ENCODE measurements around the gene PTGS2. TPM values are rescaled to one million over a fixed set of nuclear protein-coding genes. Genes with fewer than 3 reads are reported as not detected.

PTGS2 gene
- total and polyA plus RNA-seq, 9 of the 15 experiments (the other 6 are each of a cell fraction or from before 2014, with no cell fraction given), result 0.01 TPM; not detected in 8

GRCh38 chr1:186659890-186660341 is 20.3 kb downstream of the PTGS2 start (continued):
- TF ChIP-seq E4F1 (CRISPR knock-in tag; IDR thresholded peaks at IDR 0.05; ENCODE audit: borderline replicate concordance) (no peak), BACH1 (tag; IDR thresholded peaks at IDR 0.05) (no peak), ATF4 (CRISPR knock-in tag; IDR thresholded peaks at IDR 0.05) (no peak), MAZ (CRISPR knock-in tag; conservative IDR thresholded peaks at IDR 0.05 in 1 of 2, IDR thresholded peaks at IDR 0.05 in 1 of 2) (no peak), ETS1 (conservative IDR thresholded peaks at IDR 0.05; ENCODE audit: control insufficient read depth, low read depth, low read length) (no peak)

GRCh38 chr1:186658999-186659398 is 21.2 kb downstream of the PTGS2 start:
- H2AFZ ChIP-seq (ENCODE audit: low read depth, low read length), result no peak overlapping the region
- ATAC-seq, result no peak
- TF ChIP-seq POU5F1 (IDR thresholded peaks at IDR 0.05; ENCODE audit: borderline replicate concordance, low read depth, low read length, partially characterized antibody) (no peak), HMGXB4 (CRISPR knock-in tag; IDR thresholded peaks at IDR 0.05) (no peak), TSHZ1 (CRISPR knock-in tag; IDR thresholded peaks at IDR 0.05) (no peak), BACH1 (tag; IDR thresholded peaks at IDR 0.05) (no peak), MED1 (CRISPR knock-in tag; IDR thresholded peaks at IDR 0.05; ENCODE audit: borderline replicate concordance) (no peak), SMAD3 (CRISPR knock-in tag; conservative IDR thresholded peaks at IDR 0.05) (no peak)

More at GRCh38 chr1:186658999-186659398, 21.2 kb downstream of the PTGS2 start:
- Histone ChIP-seq H3K27ac (ENCODE audit: extremely low read depth, low read depth, low read length) (no peak overlapping the region), H3K9me1 (ENCODE audit: control insufficient read depth, insufficient read depth, low read length) (no peaks in the 10 kb centered on the region), H3K9ac (ENCODE audit: insufficient read depth in 1 of 2, low read depth in 2 of 2, low read length in 2 of 2) (no peak overlapping the region), H3K4me2 (ENCODE audit: insufficient read depth, low read length) (no peak overlapping the region), H3K4me1 (replicated peaks in 1 of 2; ENCODE audit: control insufficient read depth in 2 of 2, insufficient read depth in 2 of 2, low read length in 2 of 2) (no peaks in the 10 kb centered on the region), H3K9me3 (replicated peaks; ENCODE audit: control insufficient read depth, insufficient read depth, low read depth, low read length) (no peaks in the 10 kb centered on the region), H4K20me1 (replicated peaks; ENCODE audit: control insufficient read depth, insufficient read depth, low read length) (no peaks in the 10 kb centered on the region), H3K36me3 (ENCODE audit: control insufficient read depth, insufficient read depth, low read length) (no peaks in the 10 kb centered on the region), H3K27me3 (ENCODE audit: control insufficient read depth in 2 of 2, insufficient read depth in 2 of 2, low read length in 2 of 2) (no peaks in the 10 kb centered on the region), H3K79me2 (ENCODE audit: control insufficient read depth, insufficient read depth, low read length) (no peaks in the 10 kb centered on the region), H3K4me3 (no peak overlapping the region)
- ChIA-PET POLR2A (no interaction called here), CTCF (ENCODE audit: low intra/inter-chr PET ratio) (no interaction called here)
- in situ Hi-C loops (cut with MboI) (no loop called here), intact Hi-C loops (cut with micrococcal nuclease) (no loop called here)
- DNase-seq (ENCODE audit: extremely low read depth in 1 of 4, low spot score in 3 of 4), result no peak
- BruUV-seq (replicated peaks), result no TSS peak
- no peak for FAIRE-seq
